Tibial nerve (tissue), 4 donors: ENCODE data around the gene ANO10. TPM values are rescaled to one million over a fixed set of nuclear protein-coding genes. Genes with fewer than 3 reads are reported as not detected.

Source experiments
- DNase-seq, 2 donors: peaks; one replicate each; pipeline ENCODE4 v3.0.0-alpha.2; 2019; ENCODE audit warnings: low spot score in 2 of 2
- H3K27ac ChIP-seq, 4 donors: fragments of 200-600 bp; sonication (generic) in 3 of 4; one replicate each; pipeline ENCODE4 v1.5.1; 2017 to 2019; ENCODE audit warnings: mild to moderate bottlenecking in 1 of 4
- H3K27me3 ChIP-seq, 2 donors: fragments of 200-600 bp; sonication (generic) in 1 of 2; one replicate each; pipeline versions ENCODE4 v1.5.1 to v1.6.0; 2017 to 2019
- H3K36me3 ChIP-seq, 3 donors: fragments of 200-600 bp; sonication (generic); one replicate each; pipeline ENCODE4 v1.5.1; 2018 to 2019
- H3K4me1 ChIP-seq, 4 donors: fragments of 200-600 bp; sonication (generic) in 3 of 4; one replicate each; pipeline ENCODE4 v1.5.1; 2017 to 2019
- H3K4me3 ChIP-seq, 4 donors: fragments of 200-600 bp; sonication (generic) in 3 of 4; one replicate each; pipeline ENCODE4 v1.5.1; 2017 to 2019; ENCODE audit warnings: mild to moderate bottlenecking in 1 of 4, moderate library complexity in 1 of 4
- H3K9me3 ChIP-seq, 4 donors: fragments of 200-600 bp; sonication (generic) in 3 of 4; one replicate each; pipeline ENCODE4 v1.5.1; 2017 to 2019
- CTCF ChIP-seq, 5 experiments: fragments of 200-600 bp in 3 of 5; fragments of 450-650 bp in 2 of 5; sonication (generic) in 3 of 5; IDR thresholded peaks; one replicate each; pipeline ENCODE4 v1.5.1; 2016 to 2019; ENCODE audit warnings: antibody characterized with exemption in 5 of 5, mild to moderate bottlenecking in 3 of 5, moderate library complexity in 2 of 5
- EP300 ChIP-seq, 2 donors: sonication (generic); formaldehyde crosslinking; IDR thresholded peaks; one replicate each; pipeline ENCODE4 v1.6.1; 2017; ENCODE audit warnings: antibody characterized with exemption in 2 of 2, mild to moderate bottlenecking in 1 of 2
- POLR2A ChIP-seq, 2 donors: fragments of 450-650 bp; IDR thresholded peaks; one replicate each; pipeline ENCODE4 v1.6.1; 2017; ENCODE audit warnings: antibody characterized with exemption in 2 of 2, mild to moderate bottlenecking in 2 of 2, moderate library complexity in 2 of 2
- WGBS, 2 donors: methylation state at CpG; one replicate each; pipeline ENCODE4 v1.1.5; 2018; 5-methylcytosine and 5-hydroxymethylcytosine counted together
- total RNA-seq, 4 donors: library from RNA; depleted of rRNA; stranded (reverse); fragments of >200 nt; gene quantifications; one replicate each; pipeline ENCODE4 v1.1.0, GENCODE V29; 2016

Gene ANO10
- total RNA-seq, 4 donors from 2014 or later, result 19.4 to 28.8 (median 21.2) TPM

- Histone ChIP-seq H3K36me3 (peaks cover 0 to 6% (median 0%) of the 10 kb centered on the region in 3 donors), H3K4me3 (no peak overlapping the region), H3K9me3 (no peaks in the 10 kb centered on the region), H3K27me3 (no peaks in the 10 kb centered on the region), H3K4me1 (peaks cover 0 to 59% (median 17%) of the 10 kb centered on the region in 4 donors), H3K27ac (peak overlapping the region in 2 of 4 donors; percentile 68 to 69)
- no peak for TF ChIP-seq EP300 (IDR thresholded peaks at IDR 0.05)
- TF ChIP-seq POLR2A (IDR thresholded peaks at IDR 0.05), result no peak
- no peak for TF ChIP-seq CTCF (IDR thresholded peaks at IDR 0.05)
- no peak for DNase-seq
Measured at GRCh38 chr3:43327582-43327979, 294.2 kb downstream of the ANO10 start.

GRCh38 chr3:43326891-43327581 lies 294.8 kb downstream of the ANO10 start:
- peak in 1 of 2 donors; percentile 58 for DNase-seq
- H3K27ac ChIP-seq, result peak overlapping the region in 2 of 4 donors; percentile 68 to 69
- H3K4me3 ChIP-seq, result no peak overlapping the region
- H3K4me1 ChIP-seq, result peaks cover 0 to 59% (median 17%) of the 10 kb centered on the region in 4 donors
- H3K36me3 ChIP-seq, result peaks cover 0 to under 1% (median 0%) of the 10 kb centered on the region in 3 donors
- WGBS, 2 donors, result 24 to 41% methylated on average over 3 of the region's 3 CpGs
- no peaks in the 10 kb centered on the region for H3K27me3 ChIP-seq
- TF ChIP-seq POLR2A (IDR thresholded peaks at IDR 0.05) (no peak), EP300 (IDR thresholded peaks at IDR 0.05) (peak; percentile 67 to 84), CTCF (IDR thresholded peaks at IDR 0.05) (no peak)
- H3K9me3 ChIP-seq, result no peaks in the 10 kb centered on the region

GRCh38 chr3:43323541-43323940 lies 298.3 kb downstream of the ANO10 start:
- Histone ChIP-seq H3K4me1 (peaks cover 0 to 51% (median 26%) of the 10 kb centered on the region in 4 donors), H3K4me3 (no peak overlapping the region), H3K27ac (no peak overlapping the region), H3K27me3 (no peaks in the 10 kb centered on the region), H3K36me3 (no peaks in the 10 kb centered on the region), H3K9me3 (no peaks in the 10 kb centered on the region)
- WGBS, 2 donors, result 97 to 100% methylated on average over 1 of the region's 1 CpG
- no peak for TF ChIP-seq CTCF (IDR thresholded peaks at IDR 0.05)
- TF ChIP-seq POLR2A (IDR thresholded peaks at IDR 0.05), result no peak
- TF ChIP-seq EP300 (IDR thresholded peaks at IDR 0.05), result no peak
- DNase-seq, result no peak

- DNase-seq, result no peak
- Histone ChIP-seq H3K27me3 (no peaks in the 10 kb centered on the region), H3K9me3 (no peaks in the 10 kb centered on the region), H3K36me3 (no peaks in the 10 kb centered on the region), H3K27ac (no peak overlapping the region), H3K4me1 (peaks cover 0 to 46% (median 18%) of the 10 kb centered on the region in 4 donors), H3K4me3 (no peak overlapping the region)
- WGBS, 2 donors, result 92 to 94% methylated on average over 5 of the region's 5 CpGs
- TF ChIP-seq CTCF (IDR thresholded peaks at IDR 0.05) (no peak), EP300 (IDR thresholded peaks at IDR 0.05) (no peak), POLR2A (IDR thresholded peaks at IDR 0.05) (no peak)
Measured at GRCh38 chr3:43320288-43320687, 301.5 kb downstream of the ANO10 start.

GRCh38 chr3:43319794-43320193 lies 302.0 kb downstream of the ANO10 start:
- H3K27me3 ChIP-seq, result no peaks in the 10 kb centered on the region
- H3K9me3 ChIP-seq, result no peaks in the 10 kb centered on the region
- no peak for DNase-seq
- no peaks in the 10 kb centered on the region for H3K36me3 ChIP-seq
- no peak overlapping the region for H3K4me3 ChIP-seq
- TF ChIP-seq EP300 (IDR thresholded peaks at IDR 0.05), result peak in 1 of 2 donors; percentile 31
- TF ChIP-seq CTCF (IDR thresholded peaks at IDR 0.05), result no peak
- H3K4me1 ChIP-seq, result peaks cover 0 to 42% (median 16%) of the 10 kb centered on the region in 4 donors
- 91 to 92% methylated on average over 3 of the region's 3 CpGs for WGBS, 2 donors
- H3K27ac ChIP-seq, result peak overlapping the region in 2 of 4 donors; percentile 30 to 62
